ENCODE results near the gene ZNF175.
A peak's percentile ranks its signal among the peaks of the same experiment; 100 is the strongest.

The ZNF175 gene

GRCh38 chr19:51544038-51544437 lies 27.0 kb upstream of the ZNF175 start:
- H3K9me3 ChIP-seq (ENCODE audit: insufficient read depth, low read depth, low read length): no peaks in the 10 kb centered on the region
- peaks cover 42% of the 10 kb centered on the region for H3K4me1 ChIP-seq (ENCODE audit: insufficient read depth, low read length, poor library complexity, severe bottlenecking)
- H3K4me3 ChIP-seq (ENCODE audit: low read length, poor library complexity, severe bottlenecking): no peak overlapping the region
- peaks cover 17% of the 10 kb centered on the region for H3F3A ChIP-seq (ENCODE audit: low read depth)
- no peaks in the 10 kb centered on the region for H3K36me3 ChIP-seq (ENCODE audit: insufficient read depth, low read length)
- no peak overlapping the region for H3K4me2 ChIP-seq (ENCODE audit: low read depth, low read length, poor library complexity, severe bottlenecking)
- no peaks in the 10 kb centered on the region for H4K20me1 ChIP-seq (ENCODE audit: insufficient read depth, low read length, poor library complexity, severe bottlenecking)
- no peaks in the 10 kb centered on the region for H3K9me2 ChIP-seq (replicated peaks; ENCODE audit: low read depth, low read length)
- TF ChIP-seq EZH2phosphoT487 (IDR thresholded peaks at IDR 0.05; ENCODE audit: borderline replicate concordance) (no peak), CTCF (conservative IDR thresholded peaks at IDR 0.05; ENCODE audit: low read length) (no peak)
- H2AFZ ChIP-seq (ENCODE audit: low read length): no peak overlapping the region
- H3K79me2 ChIP-seq (ENCODE audit: insufficient read depth, low read length): no peaks in the 10 kb centered on the region
- H3K27me3 ChIP-seq (ENCODE audit: insufficient read depth, low read length, poor library complexity, severe bottlenecking): no peaks in the 10 kb centered on the region
- no peak overlapping the region for H3K9ac ChIP-seq (ENCODE audit: low read depth, low read length, poor library complexity, severe bottlenecking)

- Histone ChIP-seq H3K9ac (ENCODE audit: low read depth, low read length, poor library complexity, severe bottlenecking) (no peak overlapping the region), H3K4me3 (ENCODE audit: low read length, poor library complexity, severe bottlenecking) (peak overlapping the region; percentile 54), H3F3A (ENCODE audit: low read depth) (peaks cover 17% of the 10 kb centered on the region), H3K4me2 (ENCODE audit: low read depth, low read length, poor library complexity, severe bottlenecking) (peak overlapping the region; percentile 94), H3K36me3 (ENCODE audit: insufficient read depth, low read length) (no peaks in the 10 kb centered on the region), H3K9me3 (ENCODE audit: insufficient read depth, low read depth, low read length) (no peaks in the 10 kb centered on the region), H2AFZ (ENCODE audit: low read length) (no peak overlapping the region), H3K27me3 (ENCODE audit: insufficient read depth, low read length, poor library complexity, severe bottlenecking) (no peaks in the 10 kb centered on the region), H3K9me2 (replicated peaks; ENCODE audit: low read depth, low read length) (no peaks in the 10 kb centered on the region), H4K20me1 (ENCODE audit: insufficient read depth, low read length, poor library complexity, severe bottlenecking) (no peaks in the 10 kb centered on the region), H3K4me1 (ENCODE audit: insufficient read depth, low read length, poor library complexity, severe bottlenecking) (peaks cover 59% of the 10 kb centered on the region), H3K79me2 (ENCODE audit: insufficient read depth, low read length) (no peaks in the 10 kb centered on the region)
- TF ChIP-seq EZH2phosphoT487 (IDR thresholded peaks at IDR 0.05; ENCODE audit: borderline replicate concordance): no peak
- no peak for TF ChIP-seq CTCF (conservative IDR thresholded peaks at IDR 0.05; ENCODE audit: low read length)
Observed at GRCh38 chr19:51546107-51546649, 24.9 kb upstream of the ZNF175 start.

GRCh38 chr19:51546650-51547396 lies 24.3 kb upstream of the ZNF175 start:
- H3F3A ChIP-seq (ENCODE audit: low read depth): peaks cover 17% of the 10 kb centered on the region
- H3K4me2 ChIP-seq (ENCODE audit: low read depth, low read length, poor library complexity, severe bottlenecking): peak overlapping the region; percentile 94
- no peak overlapping the region for H2AFZ ChIP-seq (ENCODE audit: low read length)
- no peaks in the 10 kb centered on the region for H3K9me3 ChIP-seq (ENCODE audit: insufficient read depth, low read depth, low read length)
- H4K20me1 ChIP-seq (ENCODE audit: insufficient read depth, low read length, poor library complexity, severe bottlenecking): no peaks in the 10 kb centered on the region
- H3K9ac ChIP-seq (ENCODE audit: low read depth, low read length, poor library complexity, severe bottlenecking): peak overlapping the region; percentile 64
- TF ChIP-seq EZH2phosphoT487 (IDR thresholded peaks at IDR 0.05; ENCODE audit: borderline replicate concordance) (peak; percentile 9; the same call in 1 of the 2 replicates), CTCF (conservative IDR thresholded peaks at IDR 0.05; ENCODE audit: low read length) (no peak)
- H3K4me1 ChIP-seq (ENCODE audit: insufficient read depth, low read length, poor library complexity, severe bottlenecking): peaks cover 65% of the 10 kb centered on the region
- no peaks in the 10 kb centered on the region for H3K36me3 ChIP-seq (ENCODE audit: insufficient read depth, low read length)
- H3K27me3 ChIP-seq (ENCODE audit: insufficient read depth, low read length, poor library complexity, severe bottlenecking): no peaks in the 10 kb centered on the region
- no peaks in the 10 kb centered on the region for H3K9me2 ChIP-seq (replicated peaks; ENCODE audit: low read depth, low read length)
- no peaks in the 10 kb centered on the region for H3K79me2 ChIP-seq (ENCODE audit: insufficient read depth, low read length)
- peak overlapping the region; percentile 69 for H3K4me3 ChIP-seq (ENCODE audit: low read length, poor library complexity, severe bottlenecking)

Data from Loucy (cell line).